ENCODE measurements around the gene NLRC5.
"Not testable (repeated sequence)": the region's sequence is repeated elsewhere in the genome, so short reads cannot be mapped to it uniquely, and the experiment has no call there.

Gene NLRC5

GRCh38 chr16:57083485-57084126 is 94.2 kb downstream of the NLRC5 start:
- no peak for DNase-seq (ENCODE audit: low read depth)

- peak; percentile 56 for DNase-seq (ENCODE audit: low read depth)
Measured at GRCh38 chr16:57084257-57084770, 95.0 kb downstream of the NLRC5 start.

DNA sequence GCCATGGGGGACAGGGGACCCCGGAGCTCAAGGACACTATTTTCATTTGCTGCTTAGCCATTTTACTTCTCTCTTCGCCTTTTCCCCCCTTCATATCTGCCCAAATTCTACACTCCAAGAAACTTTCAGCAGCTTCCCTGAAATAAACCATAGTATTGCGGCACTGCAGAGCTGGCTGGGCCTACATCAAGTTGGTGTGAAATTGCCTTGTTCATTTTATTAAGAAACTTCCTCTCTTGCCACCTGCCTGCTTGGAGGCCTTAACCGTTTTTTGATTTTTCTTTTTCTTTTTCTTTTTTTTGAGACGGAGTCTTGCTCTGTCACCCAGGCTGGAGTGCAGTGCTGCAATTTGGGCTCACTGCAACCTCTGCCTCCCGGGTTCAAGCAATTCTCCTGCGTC is 95.6 kb downstream of the NLRC5 start:
- DNase-seq (ENCODE audit: low read depth), result no peak

DNA sequence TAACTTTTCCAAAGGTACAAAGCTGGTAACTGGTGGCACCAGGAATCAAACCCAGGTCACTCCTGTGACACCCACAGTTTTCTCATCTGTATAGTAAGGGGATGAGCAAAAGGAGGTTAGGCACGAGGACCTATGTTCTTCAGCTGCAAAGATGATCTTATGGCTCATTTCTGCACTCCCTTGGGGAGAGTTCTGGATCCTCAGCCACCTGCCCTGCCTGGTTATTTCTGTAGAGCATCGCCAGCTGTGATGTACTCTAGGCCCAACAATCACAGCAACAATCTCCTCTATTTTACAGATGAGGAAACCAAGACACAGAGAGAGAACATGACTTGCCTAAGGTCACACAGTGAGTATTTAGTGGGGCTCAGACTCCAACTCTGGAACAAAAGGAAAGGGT is 97.6 kb downstream of the NLRC5 start:
- DNase-seq (ENCODE audit: low read depth), result no peak

DNA sequence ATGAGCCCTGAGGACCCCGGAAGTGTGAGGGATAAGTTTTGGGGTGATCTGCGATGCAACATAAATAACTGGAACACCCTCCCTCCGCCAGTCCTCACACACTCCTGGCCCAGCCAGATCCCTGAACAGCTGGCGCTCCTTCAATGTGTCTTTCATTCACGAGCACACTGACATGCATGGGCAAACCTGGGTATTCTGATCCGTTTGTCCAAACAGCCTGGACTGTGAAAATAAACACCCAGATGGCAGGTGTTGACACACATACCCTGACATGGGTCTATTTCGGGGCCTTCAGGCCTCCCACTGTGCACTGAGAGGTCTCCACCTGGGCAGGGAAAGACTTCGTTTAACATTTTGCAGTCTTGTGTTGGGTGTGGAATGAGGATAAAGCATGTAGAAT is 100.0 kb downstream of the NLRC5 start:
- DNase-seq (ENCODE audit: low read depth), result no peak

GRCh38 chr16:57091200-57091974 is 102.0 kb downstream of the NLRC5 start:
- no peak for DNase-seq (ENCODE audit: low read depth)

- DNase-seq (ENCODE audit: low read depth), result no peak
Measured at GRCh38 chr16:57091975-57092785, 102.8 kb downstream of the NLRC5 start, which contains the start of gene CPNE2. CPNE2 (plus strand) TSS chr16:57092583; CDS start chr16:57110743, 18,160 bp downstream.

GRCh38 chr16:57092786-57093411 is 103.5 kb downstream of the NLRC5 start:
- DNase-seq (ENCODE audit: low read depth), result peak; percentile 31

DNA sequence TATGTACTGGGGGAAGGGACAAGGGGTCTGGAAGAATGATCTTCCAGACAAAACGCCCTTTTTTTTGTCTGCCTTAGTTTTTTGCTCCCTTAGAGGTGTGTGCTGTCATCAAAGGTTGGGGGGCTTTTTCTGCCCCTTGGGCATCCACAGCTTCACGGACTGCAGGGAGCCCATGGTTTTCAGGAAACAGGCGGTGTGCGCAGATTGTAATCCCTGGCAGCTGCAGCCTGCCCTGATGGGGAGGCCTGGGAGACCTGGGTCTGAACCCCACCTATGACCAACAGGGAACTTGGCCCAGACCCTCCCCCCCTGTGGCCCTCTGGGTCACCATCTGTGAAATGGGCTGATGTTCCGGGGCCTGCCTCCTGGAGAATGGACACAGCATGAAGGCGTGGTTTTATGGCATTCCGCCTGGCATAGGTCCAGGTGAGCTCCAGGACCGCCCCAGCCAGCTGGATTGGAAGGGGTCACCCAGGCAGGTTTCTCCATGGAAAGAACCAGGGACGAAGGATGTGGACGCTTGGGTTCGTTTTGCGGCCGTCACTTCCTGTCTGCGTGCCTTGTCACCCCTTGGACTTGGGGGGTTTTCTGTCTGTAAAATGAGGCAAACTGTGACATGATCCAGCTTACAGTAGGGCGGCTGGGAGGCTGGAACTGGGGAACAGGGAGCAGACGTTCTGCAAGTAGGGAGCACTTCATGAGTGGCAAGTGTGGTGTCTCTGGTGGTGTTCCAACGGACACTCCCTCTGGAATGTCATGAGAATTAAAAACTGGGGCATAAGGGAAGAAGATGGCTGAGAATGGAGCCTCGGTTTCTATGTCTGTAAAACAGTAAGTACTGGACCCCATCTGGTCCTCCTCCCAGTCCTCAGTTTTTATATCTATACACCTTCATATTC is 104.6 kb downstream of the NLRC5 start:
- DNase-seq (ENCODE audit: low read depth), result no peak

GRCh38 chr16:57094911-57095310 is 105.6 kb downstream of the NLRC5 start:
- DNase-seq (ENCODE audit: low read depth), result no peak

DNA sequence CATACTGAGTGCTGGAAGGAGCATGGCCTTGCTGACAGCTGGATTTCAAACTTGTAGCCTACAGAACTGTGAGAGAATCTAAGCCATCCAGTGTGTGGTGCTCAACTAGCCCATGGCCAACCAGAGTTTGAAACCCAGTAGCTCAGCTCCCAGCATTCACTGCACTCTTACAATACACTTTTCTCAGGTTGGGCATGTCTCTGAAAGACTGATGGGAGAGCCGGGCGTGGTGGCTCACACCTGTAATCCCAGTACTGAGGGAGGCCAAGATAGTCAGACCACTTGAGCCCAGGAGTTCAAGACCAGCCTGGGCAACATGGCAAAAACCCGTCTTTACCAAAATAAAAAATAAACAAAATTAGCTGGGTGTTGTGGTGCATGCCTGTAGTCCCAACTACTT is 106.8 kb downstream of the NLRC5 start:
- no peak for DNase-seq (ENCODE audit: low read depth)

DNA sequence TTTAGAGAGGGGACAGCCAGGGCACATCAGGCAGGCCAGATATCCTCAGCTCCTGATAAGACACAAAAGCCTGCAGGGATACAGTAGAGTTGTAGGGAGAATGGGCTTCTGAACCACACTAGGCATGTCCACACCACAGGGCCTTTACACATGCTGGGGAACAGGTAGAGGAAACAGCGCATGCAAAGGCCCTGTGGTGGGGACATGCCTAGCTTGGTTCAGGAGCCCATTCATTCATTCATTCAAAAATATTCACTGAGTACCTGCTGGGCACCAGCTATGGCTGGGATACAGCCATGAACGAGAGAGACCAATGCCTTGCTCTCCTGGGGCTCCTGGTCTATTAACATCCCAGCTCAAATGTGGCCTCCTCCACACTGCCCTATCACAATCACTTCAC is 107.4 kb downstream of the NLRC5 start:
- DNase-seq (ENCODE audit: low read depth), result no peak

DNA sequence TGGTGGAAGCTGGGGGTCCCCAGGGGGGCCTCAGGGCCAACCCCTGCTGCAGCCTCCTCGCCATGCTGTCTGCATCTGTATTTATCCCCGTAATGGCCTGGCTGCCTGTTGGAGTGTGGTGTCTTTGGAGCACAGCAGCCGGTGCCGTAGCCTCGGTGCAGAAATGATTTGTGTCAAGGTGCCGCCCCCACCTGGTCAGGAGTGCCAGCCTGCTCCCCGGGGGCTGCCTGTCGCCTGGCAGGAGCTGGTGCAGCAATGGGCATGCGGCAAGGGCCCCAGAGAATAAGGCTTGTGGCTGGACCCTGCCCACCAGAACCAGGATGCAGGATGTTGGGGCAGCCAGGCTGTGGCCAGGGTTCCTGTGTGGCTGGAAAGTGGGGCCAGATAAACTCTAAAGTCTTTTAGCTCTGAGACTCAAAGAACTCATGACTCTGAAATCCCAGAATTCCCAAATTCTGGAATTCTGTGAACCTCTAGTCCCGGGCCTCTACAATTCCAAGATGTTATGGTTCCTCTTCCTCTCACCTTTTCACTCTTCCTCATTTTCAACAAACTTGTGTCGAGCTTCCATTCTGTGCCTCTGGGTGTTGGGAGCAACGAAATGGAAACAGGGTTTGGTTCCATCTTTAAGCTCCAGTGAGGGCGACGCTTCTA is 109.0 kb downstream of the NLRC5 start:
- DNase-seq (ENCODE audit: low read depth), result no peak

DNA sequence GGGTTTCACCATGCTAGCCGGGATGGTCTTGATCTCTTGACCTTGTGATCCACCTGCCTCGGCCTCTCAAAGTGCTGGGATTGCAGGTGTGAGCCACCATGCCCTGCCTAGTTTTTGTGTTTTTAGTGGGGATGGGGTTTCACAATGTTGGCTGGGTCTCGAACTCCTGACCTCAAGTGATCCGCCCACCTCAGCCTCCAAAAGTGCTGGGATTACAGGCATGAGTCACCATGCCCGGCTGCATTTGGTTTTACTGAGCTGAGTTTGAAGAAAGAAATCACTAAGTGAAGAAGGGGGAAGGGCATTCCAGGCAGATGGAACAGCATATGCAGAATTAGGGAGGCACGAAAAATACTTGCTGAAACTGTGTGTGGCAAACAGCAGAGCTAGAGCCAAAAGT is 110.6 kb downstream of the NLRC5 start:
- not testable (repeated sequence) for DNase-seq (ENCODE audit: low read depth)

GRCh38 chr16:57100445-57100844 is 111.1 kb downstream of the NLRC5 start:
- no peak for DNase-seq (ENCODE audit: low read depth)

DNA sequence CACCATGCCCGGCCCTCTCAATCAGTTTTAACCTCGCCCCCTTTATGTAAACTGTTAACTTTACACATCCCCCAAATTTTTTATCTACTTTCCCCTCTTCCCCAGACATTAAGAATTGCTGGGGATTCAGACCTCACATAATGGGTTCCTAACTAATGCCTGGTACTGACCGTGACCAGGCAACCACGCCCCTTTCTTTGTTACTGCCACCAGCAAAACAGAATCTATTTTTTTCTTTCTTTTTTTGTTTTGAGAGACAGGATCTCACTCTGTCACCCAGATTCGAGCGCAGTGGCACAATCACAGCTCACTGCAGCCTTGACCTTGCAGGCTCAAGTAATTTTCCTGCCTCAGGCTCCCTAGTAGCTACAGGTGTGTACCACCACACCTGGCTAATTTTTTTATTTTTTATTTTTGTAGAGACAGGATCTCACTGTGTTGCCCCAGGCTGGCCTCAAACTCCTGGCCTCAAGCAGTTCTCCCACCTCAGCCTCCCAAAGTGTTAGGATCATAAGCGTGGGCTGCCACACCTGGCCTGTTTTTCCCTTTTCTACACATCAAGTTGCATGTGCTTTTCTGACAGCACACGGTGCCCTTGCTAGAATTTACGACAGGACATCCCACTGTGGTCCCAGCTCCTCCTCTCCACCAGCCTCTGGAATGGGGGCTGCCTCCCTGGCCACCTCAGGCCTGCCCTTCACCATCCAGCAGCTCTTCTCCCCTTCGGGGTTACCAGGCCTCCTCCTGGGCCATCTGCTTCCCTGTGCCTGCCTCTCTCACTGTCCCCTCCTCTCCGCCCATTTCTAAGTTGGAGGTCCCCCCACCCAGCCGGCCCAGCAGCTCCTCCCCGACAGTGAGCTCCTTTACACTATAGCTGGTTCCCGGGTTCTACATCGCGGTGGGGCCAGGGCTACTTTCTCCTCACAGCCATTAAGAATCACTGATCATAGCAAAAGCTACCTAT is 113.8 kb downstream of the NLRC5 start:
- no peak for DNase-seq (ENCODE audit: low read depth)

DNA sequence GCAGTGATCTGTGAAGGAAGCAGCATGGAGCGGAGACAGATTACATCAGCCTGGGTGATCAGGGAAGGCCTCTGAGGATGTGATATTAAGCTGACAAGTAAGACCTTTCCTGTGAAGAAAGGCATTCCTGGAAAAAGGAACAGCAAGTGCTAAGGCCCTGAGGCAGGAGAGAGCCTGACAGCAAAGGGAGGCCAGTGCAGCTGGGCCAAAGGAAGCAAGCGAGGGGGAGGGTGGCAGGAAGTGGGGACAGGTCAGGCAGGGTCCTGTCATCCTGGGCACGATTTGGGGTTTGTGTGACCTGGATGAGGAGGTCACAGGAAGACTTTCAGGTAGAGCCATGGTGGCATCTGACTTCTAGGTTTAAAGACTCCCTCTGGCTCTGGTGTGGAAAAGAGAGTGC is 115.3 kb downstream of the NLRC5 start:
- DNase-seq (ENCODE audit: low read depth), result no peak

DNA sequence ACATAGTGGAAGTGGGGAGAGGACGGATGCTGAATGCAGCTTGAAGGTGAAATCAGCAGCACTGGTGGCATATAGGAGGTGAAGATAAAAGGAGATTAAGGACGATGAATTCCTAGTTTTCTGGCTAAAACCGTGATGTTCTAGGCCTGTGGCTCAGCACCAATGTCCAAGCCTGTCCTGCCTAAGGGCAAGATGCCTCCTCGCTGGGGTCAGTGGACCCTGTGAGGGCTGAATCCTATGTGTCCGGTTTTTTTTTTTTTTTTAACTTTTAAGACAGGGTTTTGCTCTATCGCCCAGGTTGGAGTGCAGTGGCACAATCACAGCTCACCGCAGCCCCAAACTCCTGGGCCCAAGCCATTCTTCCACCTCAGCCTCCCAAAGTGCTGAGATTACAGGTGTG is 115.8 kb downstream of the NLRC5 start:
- DNase-seq (ENCODE audit: low read depth), result no peak

GRCh38 chr16:57106767-57107166 is 117.4 kb downstream of the NLRC5 start:
- no peak for DNase-seq (ENCODE audit: low read depth)
